Memory B cell (primary cell): ENCODE measurements around the gene SMIM35.

Experiments used
- ATAC-seq: fragments of 150-1000 bp; cut with Tn5 transposase; 2 replicates; pipeline ENCODE4 v1.10.0; 2021; ENCODE audit warnings: low read depth, mild to moderate bottlenecking, moderate library complexity
- DNase-seq, 2 donors: peaks; one replicate each; pipeline ENCODE4 v3.0.0; 2022; ENCODE audit warnings: low spot score in 2 of 2
- H3K27ac Mint-ChIP-seq: one replicate; pipeline ENCODE4 v1.8.0; 2022; ENCODE audit warnings: mild to moderate bottlenecking, moderate library complexity, mixed read lengths
- H3K27me3 Mint-ChIP-seq: one replicate; pipeline ENCODE4 v1.8.0; 2022; ENCODE audit warnings: mixed read lengths
- H3K36me3 Mint-ChIP-seq: one replicate; pipeline ENCODE4 v1.8.0; 2022; ENCODE audit warnings: mild to moderate bottlenecking, mixed read lengths
- H3K4me1 Mint-ChIP-seq: one replicate; pipeline ENCODE4 v1.8.0; 2022; ENCODE audit warnings: mixed read lengths
- H3K4me3 Mint-ChIP-seq: one replicate; pipeline ENCODE4 v1.8.0; 2022; ENCODE audit warnings: mild to moderate bottlenecking, moderate library complexity, mixed read lengths
- H3K9me3 Mint-ChIP-seq: one replicate; pipeline ENCODE4 v1.8.0; 2022; ENCODE audit warnings: mixed read lengths

The SMIM35 gene

GRCh38 chr11:118117790-118118601 is 31.2 kb upstream of the SMIM35 start:
- no peak overlapping the region for H3K4me3 Mint-ChIP-seq
- ATAC-seq (peak; percentile 95), DNase-seq (no peak)
- H3K4me1 Mint-ChIP-seq, result peaks cover 15% of the 10 kb centered on the region
- no peaks in the 10 kb centered on the region for H3K36me3 Mint-ChIP-seq
- peaks cover 11% of the 10 kb centered on the region for H3K27me3 Mint-ChIP-seq
- H3K27ac Mint-ChIP-seq, result peak overlapping the region; percentile 60
- peaks cover 2% of the 10 kb centered on the region for H3K9me3 Mint-ChIP-seq

- DNase-seq, result no peak
- peaks cover 16% of the 10 kb centered on the region for H3K27me3 Mint-ChIP-seq
- no peak overlapping the region for H3K4me3 Mint-ChIP-seq
Measured at GRCh38 chr11:118115048-118115447, 28.3 kb upstream of the SMIM35 start.

GRCh38 chr11:118114266-118114665 is 27.5 kb upstream of the SMIM35 start:
- no peaks in the 10 kb centered on the region for H3K36me3 Mint-ChIP-seq
- H3K27me3 Mint-ChIP-seq, result peaks cover 16% of the 10 kb centered on the region
- H3K27ac Mint-ChIP-seq, result no peak overlapping the region
- H3K9me3 Mint-ChIP-seq, result no peaks in the 10 kb centered on the region
- no peak overlapping the region for H3K4me3 Mint-ChIP-seq
- ATAC-seq (no peak), DNase-seq (no peak)
- peaks cover 15% of the 10 kb centered on the region for H3K4me1 Mint-ChIP-seq

More at GRCh38 chr11:118115048-118115447, 28.3 kb upstream of the SMIM35 start:
- Mint-ChIP-seq H3K4me1 (peaks cover 15% of the 10 kb centered on the region), H3K9me3 (no peaks in the 10 kb centered on the region), H3K27ac (no peak overlapping the region), H3K36me3 (no peaks in the 10 kb centered on the region)
- no peak for ATAC-seq

GRCh38 chr11:118112711-118113430 is 26.1 kb upstream of the SMIM35 start:
- H3K27ac Mint-ChIP-seq, result no peak overlapping the region

GRCh38 chr11:118111744-118112035 is 24.9 kb upstream of the SMIM35 start:
- Mint-ChIP-seq H3K9me3 (no peaks in the 10 kb centered on the region), H3K27ac (no peak overlapping the region), H3K36me3 (no peaks in the 10 kb centered on the region), H3K27me3 (peaks cover 17% of the 10 kb centered on the region), H3K4me1 (peaks cover 3% of the 10 kb centered on the region), H3K4me3 (no peak overlapping the region)
- ATAC-seq (no peak), DNase-seq (no peak)

More at GRCh38 chr11:118112711-118113430, 26.1 kb upstream of the SMIM35 start:
- Mint-ChIP-seq H3K4me3 (no peak overlapping the region), H3K36me3 (no peaks in the 10 kb centered on the region), H3K4me1 (peaks cover 9% of the 10 kb centered on the region), H3K27me3 (peaks cover 14% of the 10 kb centered on the region), H3K9me3 (no peaks in the 10 kb centered on the region)
- ATAC-seq, result no peak
- DNase-seq, result no peak

- Mint-ChIP-seq H3K9me3 (no peaks in the 10 kb centered on the region), H3K4me1 (peaks cover 3% of the 10 kb centered on the region), H3K27me3 (peaks cover 17% of the 10 kb centered on the region), H3K27ac (no peak overlapping the region), H3K36me3 (no peaks in the 10 kb centered on the region), H3K4me3 (no peak overlapping the region)
- DNase-seq (no peak), ATAC-seq (no peak)
Measured at GRCh38 chr11:118111019-118111743, 24.4 kb upstream of the SMIM35 start.

- H3K36me3 Mint-ChIP-seq, result no peaks in the 10 kb centered on the region
- H3K9me3 Mint-ChIP-seq, result no peaks in the 10 kb centered on the region
- H3K27me3 Mint-ChIP-seq, result peaks cover 12% of the 10 kb centered on the region
- ATAC-seq (no peak), DNase-seq (no peak)
- no peak overlapping the region for H3K27ac Mint-ChIP-seq
- H3K4me3 Mint-ChIP-seq, result no peak overlapping the region
- peaks cover 1% of the 10 kb centered on the region for H3K4me1 Mint-ChIP-seq
Measured at GRCh38 chr11:118109231-118109630, 22.5 kb upstream of the SMIM35 start.

GRCh38 chr11:118108513-118108912 is 21.8 kb upstream of the SMIM35 start:
- peaks cover 12% of the 10 kb centered on the region for H3K27me3 Mint-ChIP-seq
- DNase-seq, result no peak
- no peaks in the 10 kb centered on the region for H3K36me3 Mint-ChIP-seq
- ATAC-seq, result no peak
- H3K27ac Mint-ChIP-seq, result no peak overlapping the region
- H3K9me3 Mint-ChIP-seq, result no peaks in the 10 kb centered on the region
- H3K4me3 Mint-ChIP-seq, result no peak overlapping the region
- no peaks in the 10 kb centered on the region for H3K4me1 Mint-ChIP-seq

- no peaks in the 10 kb centered on the region for H3K36me3 Mint-ChIP-seq
- DNase-seq (no peak), ATAC-seq (no peak)
- no peak overlapping the region for H3K4me3 Mint-ChIP-seq
- H3K4me1 Mint-ChIP-seq, result no peaks in the 10 kb centered on the region
- H3K27me3 Mint-ChIP-seq, result peaks cover 9% of the 10 kb centered on the region
- H3K27ac Mint-ChIP-seq, result no peak overlapping the region
- H3K9me3 Mint-ChIP-seq, result no peaks in the 10 kb centered on the region
Measured at GRCh38 chr11:118106789-118107335, 20.1 kb upstream of the SMIM35 start.

- no peak for ATAC-seq
- H3K4me3 Mint-ChIP-seq, result no peak overlapping the region
- H3K27me3 Mint-ChIP-seq, result peaks cover 8% of the 10 kb centered on the region
Measured at GRCh38 chr11:118105657-118106305, 19.0 kb upstream of the SMIM35 start.

GRCh38 chr11:118104491-118104890 is 17.7 kb upstream of the SMIM35 start:
- Mint-ChIP-seq H3K27ac (no peak overlapping the region), H3K4me3 (no peak overlapping the region), H3K36me3 (no peaks in the 10 kb centered on the region), H3K4me1 (no peaks in the 10 kb centered on the region), H3K9me3 (no peaks in the 10 kb centered on the region), H3K27me3 (peaks cover 6% of the 10 kb centered on the region)
- DNase-seq (no peak), ATAC-seq (no peak)

More at GRCh38 chr11:118105657-118106305, 19.0 kb upstream of the SMIM35 start:
- no peak for DNase-seq
- Mint-ChIP-seq H3K36me3 (no peaks in the 10 kb centered on the region), H3K4me1 (no peaks in the 10 kb centered on the region), H3K9me3 (no peaks in the 10 kb centered on the region), H3K27ac (no peak overlapping the region)

- no peaks in the 10 kb centered on the region for H3K9me3 Mint-ChIP-seq
- no peaks in the 10 kb centered on the region for H3K36me3 Mint-ChIP-seq
- no peaks in the 10 kb centered on the region for H3K4me1 Mint-ChIP-seq
- no peak overlapping the region for H3K4me3 Mint-ChIP-seq
- H3K27ac Mint-ChIP-seq, result no peak overlapping the region
- ATAC-seq (no peak), DNase-seq (no peak)
- H3K27me3 Mint-ChIP-seq, result peaks cover 8% of the 10 kb centered on the region
Measured at GRCh38 chr11:118102721-118103261, 16.0 kb upstream of the SMIM35 start.

- H3K27me3 Mint-ChIP-seq, result peaks cover 7% of the 10 kb centered on the region
- no peaks in the 10 kb centered on the region for H3K36me3 Mint-ChIP-seq
Measured at GRCh38 chr11:118100691-118101232, 14.0 kb upstream of the SMIM35 start.

More at GRCh38 chr11:118100691-118101232, 14.0 kb upstream of the SMIM35 start:
- H3K4me1 Mint-ChIP-seq, result no peaks in the 10 kb centered on the region
- H3K27ac Mint-ChIP-seq, result no peak overlapping the region
- H3K9me3 Mint-ChIP-seq, result no peaks in the 10 kb centered on the region
- DNase-seq (no peak), ATAC-seq (no peak)
- H3K4me3 Mint-ChIP-seq, result no peak overlapping the region
